ENCODE data around the gene SPACA1.

DNA sequence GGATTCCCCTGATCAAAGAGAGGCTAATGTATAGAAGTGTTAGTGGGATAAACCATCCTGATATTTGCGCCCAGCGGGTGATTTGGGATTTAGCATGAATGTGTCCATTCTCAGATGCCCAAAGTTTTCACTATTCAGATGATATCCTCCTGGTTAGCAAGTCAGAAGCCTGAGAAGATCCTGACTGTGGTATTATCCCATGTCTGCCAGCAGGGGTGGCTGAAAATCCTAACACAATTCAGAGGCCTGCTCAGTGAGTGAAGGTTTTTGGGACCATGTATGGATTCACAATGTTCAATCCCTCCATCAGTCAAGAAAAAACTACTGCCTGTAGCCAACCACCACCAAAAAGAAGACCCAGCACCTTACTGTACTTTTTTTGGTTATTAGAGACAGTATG is 34.1 kb upstream of the SPACA1 start:
- TF ChIP-seq KLF10 (tag by site-specific recombination; IDR thresholded peaks at IDR 0.05) (no peak), ZBTB48 (tag by site-specific recombination; IDR thresholded peaks at IDR 0.05) (no peak), ZNF274 (IDR thresholded peaks at IDR 0.05; ENCODE audit: low read length) (no peak), ZNF274 (tag by site-specific recombination; IDR thresholded peaks at IDR 0.05; ENCODE audit: borderline replicate concordance) (no peak), ZNF701 (tag by site-specific recombination; IDR thresholded peaks at IDR 0.05) (no peak), ZNF114 (tag by site-specific recombination; IDR thresholded peaks at IDR 0.05) (no peak), KLF16 (tag by site-specific recombination; IDR thresholded peaks at IDR 0.05) (no peak)
- TF ChIP-seq, protein P1, sequence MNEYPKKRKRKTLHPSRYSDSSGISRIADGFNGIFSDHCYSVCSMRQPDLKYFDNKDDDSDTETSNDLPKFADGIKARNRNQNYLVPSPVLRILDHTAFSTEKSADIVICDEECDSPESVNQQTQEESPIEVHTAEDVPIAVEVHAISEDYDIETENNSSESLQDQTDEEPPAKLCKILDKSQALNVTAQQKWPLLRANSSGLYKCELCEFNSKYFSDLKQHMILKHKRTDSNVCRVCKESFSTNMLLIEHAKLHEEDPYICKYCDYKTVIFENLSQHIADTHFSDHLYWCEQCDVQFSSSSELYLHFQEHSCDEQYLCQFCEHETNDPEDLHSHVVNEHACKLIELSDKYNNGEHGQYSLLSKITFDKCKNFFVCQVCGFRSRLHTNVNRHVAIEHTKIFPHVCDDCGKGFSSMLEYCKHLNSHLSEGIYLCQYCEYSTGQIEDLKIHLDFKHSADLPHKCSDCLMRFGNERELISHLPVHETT (tag by site-specific recombination; IDR thresholded peaks at IDR 0.05): no peak
- TF ChIP-seq, protein P2, sequence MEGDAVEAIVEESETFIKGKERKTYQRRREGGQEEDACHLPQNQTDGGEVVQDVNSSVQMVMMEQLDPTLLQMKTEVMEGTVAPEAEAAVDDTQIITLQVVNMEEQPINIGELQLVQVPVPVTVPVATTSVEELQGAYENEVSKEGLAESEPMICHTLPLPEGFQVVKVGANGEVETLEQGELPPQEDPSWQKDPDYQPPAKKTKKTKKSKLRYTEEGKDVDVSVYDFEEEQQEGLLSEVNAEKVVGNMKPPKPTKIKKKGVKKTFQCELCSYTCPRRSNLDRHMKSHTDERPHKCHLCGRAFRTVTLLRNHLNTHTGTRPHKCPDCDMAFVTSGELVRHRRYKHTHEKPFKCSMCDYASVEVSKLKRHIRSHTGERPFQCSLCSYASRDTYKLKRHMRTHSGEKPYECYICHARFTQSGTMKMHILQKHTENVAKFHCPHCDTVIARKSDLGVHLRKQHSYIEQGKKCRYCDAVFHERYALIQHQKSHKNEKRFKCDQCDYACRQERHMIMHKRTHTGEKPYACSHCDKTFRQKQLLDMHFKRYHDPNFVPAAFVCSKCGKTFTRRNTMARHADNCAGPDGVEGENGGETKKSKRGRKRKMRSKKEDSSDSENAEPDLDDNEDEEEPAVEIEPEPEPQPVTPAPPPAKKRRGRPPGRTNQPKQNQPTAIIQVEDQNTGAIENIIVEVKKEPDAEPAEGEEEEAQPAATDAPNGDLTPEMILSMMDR (tag by site-specific recombination; IDR thresholded peaks at IDR 0.05): no peak
- TF ChIP-seq, protein P3, sequence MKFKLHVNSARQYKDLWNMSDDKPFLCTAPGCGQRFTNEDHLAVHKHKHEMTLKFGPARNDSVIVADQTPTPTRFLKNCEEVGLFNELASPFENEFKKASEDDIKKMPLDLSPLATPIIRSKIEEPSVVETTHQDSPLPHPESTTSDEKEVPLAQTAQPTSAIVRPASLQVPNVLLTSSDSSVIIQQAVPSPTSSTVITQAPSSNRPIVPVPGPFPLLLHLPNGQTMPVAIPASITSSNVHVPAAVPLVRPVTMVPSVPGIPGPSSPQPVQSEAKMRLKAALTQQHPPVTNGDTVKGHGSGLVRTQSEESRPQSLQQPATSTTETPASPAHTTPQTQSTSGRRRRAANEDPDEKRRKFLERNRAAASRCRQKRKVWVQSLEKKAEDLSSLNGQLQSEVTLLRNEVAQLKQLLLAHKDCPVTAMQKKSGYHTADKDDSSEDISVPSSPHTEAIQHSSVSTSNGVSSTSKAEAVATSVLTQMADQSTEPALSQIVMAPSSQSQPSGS (tag by site-specific recombination; IDR thresholded peaks at IDR 0.05; ENCODE audit: low read depth): no peak
- TF ChIP-seq, protein P4, sequence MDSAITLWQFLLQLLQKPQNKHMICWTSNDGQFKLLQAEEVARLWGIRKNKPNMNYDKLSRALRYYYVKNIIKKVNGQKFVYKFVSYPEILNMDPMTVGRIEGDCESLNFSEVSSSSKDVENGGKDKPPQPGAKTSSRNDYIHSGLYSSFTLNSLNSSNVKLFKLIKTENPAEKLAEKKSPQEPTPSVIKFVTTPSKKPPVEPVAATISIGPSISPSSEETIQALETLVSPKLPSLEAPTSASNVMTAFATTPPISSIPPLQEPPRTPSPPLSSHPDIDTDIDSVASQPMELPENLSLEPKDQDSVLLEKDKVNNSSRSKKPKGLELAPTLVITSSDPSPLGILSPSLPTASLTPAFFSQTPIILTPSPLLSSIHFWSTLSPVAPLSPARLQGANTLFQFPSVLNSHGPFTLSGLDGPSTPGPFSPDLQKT (IDR thresholded peaks at IDR 0.05; ENCODE audit: borderline replicate concordance, low read depth, low read length): no peak
- TF ChIP-seq, protein P5, sequence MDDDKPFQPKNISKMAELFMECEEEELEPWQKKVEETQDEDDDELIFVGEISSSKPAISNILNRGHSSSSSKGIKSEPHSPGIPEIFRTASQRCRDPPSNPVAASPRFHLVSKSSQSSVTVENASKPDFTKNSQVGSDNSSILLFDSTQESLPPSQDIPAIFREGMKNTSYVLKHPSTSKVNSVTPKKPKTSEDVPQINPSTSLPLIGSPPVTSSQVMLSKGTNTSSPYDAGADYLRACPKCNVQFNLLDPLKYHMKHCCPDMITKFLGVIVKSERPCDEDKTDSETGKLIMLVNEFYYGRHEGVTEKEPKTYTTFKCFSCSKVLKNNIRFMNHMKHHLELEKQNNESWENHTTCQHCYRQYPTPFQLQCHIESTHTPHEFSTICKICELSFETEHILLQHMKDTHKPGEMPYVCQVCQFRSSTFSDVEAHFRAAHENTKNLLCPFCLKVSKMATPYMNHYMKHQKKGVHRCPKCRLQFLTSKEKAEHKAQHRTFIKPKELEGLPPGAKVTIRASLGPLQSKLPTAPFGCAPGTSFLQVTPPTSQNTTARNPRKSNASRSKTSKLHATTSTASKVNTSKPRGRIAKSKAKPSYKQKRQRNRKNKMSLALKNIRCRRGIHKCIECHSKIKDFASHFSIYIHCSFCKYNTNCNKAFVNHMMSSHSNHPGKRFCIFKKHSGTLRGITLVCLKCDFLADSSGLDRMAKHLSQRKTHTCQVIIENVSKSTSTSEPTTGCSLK (tag by site-specific recombination; IDR thresholded peaks at IDR 0.05): no peak

Measured in HEK293 (cell line).